ENCODE measurements around the gene UBA3. TPM values are rescaled to one million over a fixed set of nuclear protein-coding genes. Genes with fewer than 3 reads are reported as not detected.

The UBA3 gene
- total RNA-seq, 5 donors from 2014 or later (not counting 1 experiment from before 2014, with no cell fraction given) = 62.7 to 83.1 (median 73.2) TPM

- H3K27me3 Mint-ChIP-seq = no peaks in the 10 kb centered on the region
- POLR2A ChIA-PET = interaction anchor here in 1 of 2 donors (0.7 kb wide), 1 partner anchor 72 kb away, joined by 3 read pairs; no protein-coding TSS in a partner anchor
- H3K4me1 ChIP-seq (ENCODE audit: control insufficient read depth in 1 of 2, extremely low read depth in 1 of 2, insufficient read depth in 2 of 2, low read length in 2 of 2) = peaks cover 46 to 69% of the 10 kb centered on the region in 2 experiments
- ATAC-seq (replicated peaks in 1 of 4) (no peak), DNase-seq (no peak)
- H3K36me3 ChIP-seq (ENCODE audit: control insufficient read depth in 2 of 2, extremely low read depth in 1 of 2, insufficient read depth in 1 of 2, low read length in 1 of 2) = peaks cover 0 to 34% of the 10 kb centered on the region in 2 donors
- H3K4me3 ChIP-seq (ENCODE audit: control insufficient read depth in 1 of 2, extremely low read depth in 1 of 2, low read length in 1 of 2) = no peak overlapping the region
- peak overlapping the region; percentile 90 for H3K27ac ChIP-seq (ENCODE audit: low read length)
- H3K27ac Mint-ChIP-seq = peak overlapping the region; percentile 88 to 95
- H3K9me3 Mint-ChIP-seq = no peaks in the 10 kb centered on the region
- H3K9me3 ChIP-seq = no peaks in the 10 kb centered on the region
- H3K27me3 ChIP-seq (replicated peaks in 1 of 2; ENCODE audit: control insufficient read depth in 2 of 2, extremely low read depth in 1 of 2, insufficient read depth in 2 of 2, low read length in 1 of 2) = no peaks in the 10 kb centered on the region
- peaks cover 40% of the 10 kb centered on the region for H3K36me3 Mint-ChIP-seq
- 71% methylated on average over 1 of the region's 9 CpGs for WGBS (ENCODE audit: insufficient coverage)
- CTCF ChIA-PET = no interaction called here
- H3K4me1 Mint-ChIP-seq = peaks cover 79 to 85% (median 83%) of the 10 kb centered on the region in 3 donors
- peak overlapping the region in 1 of 3 donors; percentile 77 for H3K4me3 Mint-ChIP-seq
Observed at GRCh38 chr3:69097407-69098086, 17.4 kb upstream of the UBA3 start.

DNA sequence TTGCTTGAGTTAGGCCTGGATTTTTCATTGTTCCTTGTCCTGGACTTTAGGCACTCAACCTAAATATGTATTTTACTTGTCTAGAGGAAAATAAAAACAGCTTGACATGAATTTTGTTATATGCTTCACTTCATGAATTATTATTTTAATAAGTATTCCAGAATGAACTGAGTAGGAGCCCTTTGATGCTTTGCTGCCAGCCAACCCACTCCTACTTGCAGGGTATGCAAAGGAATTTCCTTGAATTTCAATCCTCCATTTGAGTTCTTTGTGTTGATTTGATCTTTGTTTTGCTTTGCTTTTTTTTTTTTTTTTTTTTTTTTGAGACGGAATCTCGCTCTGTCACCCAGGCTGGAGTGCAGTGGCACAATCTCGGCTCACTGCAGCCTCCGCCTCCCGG lies 16.1 kb upstream of the UBA3 start:
- CTCF ChIA-PET = interaction anchor here in 1 of 2 donors (0.9 to 2.0 kb wide), 3 partner anchors 9 to 25 kb away, joined by 3 to 5 read pairs (median 4); no protein-coding TSS in a partner anchor
- H3K27me3 Mint-ChIP-seq = no peaks in the 10 kb centered on the region
- no peak overlapping the region for H3K4me3 ChIP-seq (ENCODE audit: control insufficient read depth in 1 of 2, extremely low read depth in 1 of 2, low read length in 1 of 2)
- POLR2A ChIA-PET = interaction anchor here (0.5 to 0.7 kb wide), 3 partner anchors 9 to 109 kb away, joined by 3 to 14 read pairs (median 5); no protein-coding TSS in a partner anchor
- WGBS (ENCODE audit: insufficient coverage) = no CpG with 5 or more reads among the region's 5 CpGs
- peaks cover 32% of the 10 kb centered on the region for H3K36me3 Mint-ChIP-seq
- ATAC-seq (replicated peaks in 1 of 4) = no peak
- peak overlapping the region; percentile 95 to 97 for H3K27ac Mint-ChIP-seq
- no peaks in the 10 kb centered on the region for H3K27me3 ChIP-seq (replicated peaks in 1 of 2; ENCODE audit: control insufficient read depth in 2 of 2, extremely low read depth in 1 of 2, insufficient read depth in 2 of 2, low read length in 1 of 2)
- H3K9me3 Mint-ChIP-seq = no peaks in the 10 kb centered on the region
- H3K4me3 Mint-ChIP-seq = peak overlapping the region in 1 of 3 donors; percentile 77
- no peaks in the 10 kb centered on the region for H3K9me3 ChIP-seq
- peaks cover 56 to 80% of the 10 kb centered on the region in 2 experiments for H3K4me1 ChIP-seq (ENCODE audit: control insufficient read depth in 1 of 2, extremely low read depth in 1 of 2, insufficient read depth in 2 of 2, low read length in 2 of 2)
- peaks cover 0 to 23% of the 10 kb centered on the region in 2 donors for H3K36me3 ChIP-seq (ENCODE audit: control insufficient read depth in 2 of 2, extremely low read depth in 1 of 2, insufficient read depth in 1 of 2, low read length in 1 of 2)
- no peak for DNase-seq
- H3K4me1 Mint-ChIP-seq = peaks cover 82 to 85% (median 84%) of the 10 kb centered on the region in 3 donors
- peak overlapping the region; percentile 90 for H3K27ac ChIP-seq (ENCODE audit: low read length)

DNA sequence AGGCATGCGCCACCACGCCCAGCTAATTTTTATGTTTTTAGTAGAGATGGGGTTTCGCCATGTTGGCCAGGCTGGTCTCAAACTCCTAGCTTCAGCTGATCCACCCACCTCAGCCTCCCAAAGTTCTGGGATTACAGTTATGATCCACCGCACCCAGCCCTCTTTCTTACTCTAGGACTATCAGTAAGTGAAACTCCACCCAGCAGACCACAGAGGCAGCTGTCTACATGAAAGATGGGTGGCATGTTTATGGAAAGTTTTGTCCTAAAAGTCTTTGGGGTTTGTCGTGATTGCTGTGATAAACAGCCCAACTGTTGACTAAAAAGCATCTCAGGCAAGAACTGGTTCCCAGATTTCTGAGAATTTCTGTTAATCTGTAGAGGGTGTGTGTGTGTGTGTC lies 15.5 kb upstream of the UBA3 start:
- ATAC-seq (replicated peaks in 1 of 4) = peak in 3 of 4 experiments; percentile 14 to 29 (median 28)
- ChIA-PET POLR2A (interaction anchor here (0.5 to 1.3 kb wide), 2 partner anchors 10 to 109 kb away, joined by 3 to 6 read pairs; no protein-coding TSS in a partner anchor), CTCF (interaction anchor here in 1 of 2 donors (0.7 to 2.0 kb wide), 5 partner anchors 10 to 71 kb away, joined by 3 to 5 read pairs (median 4); partner anchors contain the start of gene ARL6IP5)
- peak in 1 of 35 experiments; percentile 42 for DNase-seq
- H3K4me1 ChIP-seq (ENCODE audit: control insufficient read depth in 1 of 2, extremely low read depth in 1 of 2, insufficient read depth in 2 of 2, low read length in 2 of 2) = peaks cover 60 to 81% of the 10 kb centered on the region in 2 experiments
- H3K27me3 Mint-ChIP-seq = no peaks in the 10 kb centered on the region
- H3K9me3 Mint-ChIP-seq = no peaks in the 10 kb centered on the region
- H3K27ac Mint-ChIP-seq = peak overlapping the region; percentile 95 to 97
- 0% methylated on average over 1 of the region's 5 CpGs for WGBS (ENCODE audit: insufficient coverage)
- H3K27ac ChIP-seq (ENCODE audit: low read length) = peak overlapping the region; percentile 90
- H3K9me3 ChIP-seq = no peaks in the 10 kb centered on the region
- peak overlapping the region; percentile 52 to 77 (median 56) for H3K4me3 Mint-ChIP-seq
- H3K4me3 ChIP-seq (ENCODE audit: control insufficient read depth in 1 of 2, extremely low read depth in 1 of 2, low read length in 1 of 2) = peak overlapping the region in 1 of 2 donors; percentile 4
- H3K4me1 Mint-ChIP-seq = peaks cover 85 to 89% (median 85%) of the 10 kb centered on the region in 3 donors
- H3K36me3 Mint-ChIP-seq = peaks cover 29% of the 10 kb centered on the region
- peaks cover 0 to 29% of the 10 kb centered on the region in 2 donors for H3K36me3 ChIP-seq (ENCODE audit: control insufficient read depth in 2 of 2, extremely low read depth in 1 of 2, insufficient read depth in 1 of 2, low read length in 1 of 2)
- no peaks in the 10 kb centered on the region for H3K27me3 ChIP-seq (replicated peaks in 1 of 2; ENCODE audit: control insufficient read depth in 2 of 2, extremely low read depth in 1 of 2, insufficient read depth in 2 of 2, low read length in 1 of 2)

- Histone ChIP-seq H3K27ac (ENCODE audit: low read length) (peak overlapping the region; percentile 90), H3K9me3 (no peaks in the 10 kb centered on the region), H3K27me3 (replicated peaks in 1 of 2; ENCODE audit: control insufficient read depth in 2 of 2, extremely low read depth in 1 of 2, insufficient read depth in 2 of 2, low read length in 1 of 2) (no peaks in the 10 kb centered on the region), H3K4me3 (ENCODE audit: control insufficient read depth in 1 of 2, extremely low read depth in 1 of 2, low read length in 1 of 2) (peak overlapping the region in 1 of 2 donors; percentile 54), H3K4me1 (ENCODE audit: control insufficient read depth in 1 of 2, extremely low read depth in 1 of 2, insufficient read depth in 2 of 2, low read length in 2 of 2) (peaks cover 69 to 86% of the 10 kb centered on the region in 2 experiments), H3K36me3 (ENCODE audit: control insufficient read depth in 2 of 2, extremely low read depth in 1 of 2, insufficient read depth in 1 of 2, low read length in 1 of 2) (peaks cover 0 to 28% of the 10 kb centered on the region in 2 donors)
- Mint-ChIP-seq H3K4me3 (peak overlapping the region; percentile 56 to 77 (median 64)), H3K4me1 (peaks cover 87 to 89% (median 87%) of the 10 kb centered on the region in 3 donors), H3K27ac (peak overlapping the region; percentile 97 to 98), H3K9me3 (no peaks in the 10 kb centered on the region), H3K27me3 (no peaks in the 10 kb centered on the region), H3K36me3 (peaks cover 32% of the 10 kb centered on the region)
- ChIA-PET CTCF (interaction anchor here (0.6 to 2.0 kb wide), 9 partner anchors 8 to 37 kb away, joined by 3 to 6 read pairs (median 4); partner anchors contain the start of gene ARL6IP5 (in 1 of the 2)), POLR2A (interaction anchor here (0.6 to 1.5 kb wide), 5 partner anchors 9 to 47 kb away, joined by 3 to 8 read pairs (median 5); no protein-coding TSS in a partner anchor)
- 5% methylated on average over 3 of the region's 8 CpGs for WGBS (ENCODE audit: insufficient coverage)
- ATAC-seq (replicated peaks in 1 of 4) = peak in 1 of 4 experiments; percentile 1
- DNase-seq = peak in 1 of 35 experiments; percentile 48
Observed at GRCh38 chr3:69094467-69095205, 14.5 kb upstream of the UBA3 start.

GRCh38 chr3:69092030-69092516 lies 11.9 kb upstream of the UBA3 start:
- Histone ChIP-seq H3K9me3 (no peaks in the 10 kb centered on the region), H3K27ac (ENCODE audit: low read length) (peak overlapping the region; percentile 90), H3K27me3 (replicated peaks in 1 of 2; ENCODE audit: control insufficient read depth in 2 of 2, extremely low read depth in 1 of 2, insufficient read depth in 2 of 2, low read length in 1 of 2) (no peaks in the 10 kb centered on the region), H3K36me3 (ENCODE audit: control insufficient read depth in 2 of 2, extremely low read depth in 1 of 2, insufficient read depth in 1 of 2, low read length in 1 of 2) (peaks cover 0 to 19% of the 10 kb centered on the region in 2 donors), H3K4me1 (ENCODE audit: control insufficient read depth in 1 of 2, extremely low read depth in 1 of 2, insufficient read depth in 2 of 2, low read length in 2 of 2) (peaks cover 87 to 90% of the 10 kb centered on the region in 2 experiments), H3K4me3 (ENCODE audit: control insufficient read depth in 1 of 2, extremely low read depth in 1 of 2, low read length in 1 of 2) (peak overlapping the region; percentile 35 to 71)
- peak overlapping the region; percentile 64 to 77 (median 68) for H3K4me3 Mint-ChIP-seq
- H3K9me3 Mint-ChIP-seq = no peaks in the 10 kb centered on the region
- peak in 13 of 35 experiments; percentile 13 to 66 (median 24) for DNase-seq
- H3K27ac Mint-ChIP-seq = peak overlapping the region; percentile 97 to 98
- H3K4me1 Mint-ChIP-seq = peaks cover 91 to 95% (median 92%) of the 10 kb centered on the region in 3 donors
- ChIA-PET CTCF (interaction anchor here (0.7 to 3.1 kb wide), 7 partner anchors 8 to 67 kb away, joined by 3 to 20 read pairs (median 5); partner anchors contain the start of gene TMF1 (in 1 of the 2)), POLR2A (interaction anchor here (0.6 to 1.7 kb wide), 15 partner anchors 9 to 1698 kb away, joined by 3 to 19 read pairs (median 7); partner anchors contain the start of gene UBA3 (in 1 of the 2))
- ATAC-seq (replicated peaks in 1 of 4) = peak; percentile 74 to 81 (median 77)
- peaks cover 25% of the 10 kb centered on the region for H3K36me3 Mint-ChIP-seq
- no CpG with 5 or more reads among the region's 4 CpGs for WGBS (ENCODE audit: insufficient coverage)
- no peaks in the 10 kb centered on the region for H3K27me3 Mint-ChIP-seq

All from T-cell (primary cell).